ENCODE results near the gene PWP1.

GRCh38 chr12:107646436-107646835 lies 39.2 kb upstream of the PWP1 start:
- TF ChIP-seq CTCF (IDR thresholded peaks at IDR 0.05), result no peak
- no peak for TF ChIP-seq EZH2phosphoT487 (IDR thresholded peaks at IDR 0.05)
